ENCODE measurements around the gene PITPNM3.

DNA sequence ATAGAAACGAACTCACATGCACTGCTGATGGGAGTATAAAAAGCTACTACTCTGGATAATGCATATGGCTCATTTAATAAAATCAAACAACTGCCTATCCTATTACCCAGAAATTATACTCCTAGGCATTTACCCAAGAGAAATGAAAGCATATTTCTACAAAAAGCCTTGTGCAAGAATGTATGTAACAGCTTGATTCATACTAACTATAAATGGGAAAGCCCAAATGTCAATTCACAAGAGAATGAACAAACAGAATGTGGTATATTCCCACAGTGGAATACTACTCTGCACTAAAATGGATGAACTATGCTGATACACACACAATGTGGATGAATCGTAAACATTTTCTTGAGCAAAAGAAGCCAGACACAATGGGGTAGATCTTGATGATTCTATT is 45.8 kb upstream of the PITPNM3 start:
- TF ChIP-seq, protein P1, sequence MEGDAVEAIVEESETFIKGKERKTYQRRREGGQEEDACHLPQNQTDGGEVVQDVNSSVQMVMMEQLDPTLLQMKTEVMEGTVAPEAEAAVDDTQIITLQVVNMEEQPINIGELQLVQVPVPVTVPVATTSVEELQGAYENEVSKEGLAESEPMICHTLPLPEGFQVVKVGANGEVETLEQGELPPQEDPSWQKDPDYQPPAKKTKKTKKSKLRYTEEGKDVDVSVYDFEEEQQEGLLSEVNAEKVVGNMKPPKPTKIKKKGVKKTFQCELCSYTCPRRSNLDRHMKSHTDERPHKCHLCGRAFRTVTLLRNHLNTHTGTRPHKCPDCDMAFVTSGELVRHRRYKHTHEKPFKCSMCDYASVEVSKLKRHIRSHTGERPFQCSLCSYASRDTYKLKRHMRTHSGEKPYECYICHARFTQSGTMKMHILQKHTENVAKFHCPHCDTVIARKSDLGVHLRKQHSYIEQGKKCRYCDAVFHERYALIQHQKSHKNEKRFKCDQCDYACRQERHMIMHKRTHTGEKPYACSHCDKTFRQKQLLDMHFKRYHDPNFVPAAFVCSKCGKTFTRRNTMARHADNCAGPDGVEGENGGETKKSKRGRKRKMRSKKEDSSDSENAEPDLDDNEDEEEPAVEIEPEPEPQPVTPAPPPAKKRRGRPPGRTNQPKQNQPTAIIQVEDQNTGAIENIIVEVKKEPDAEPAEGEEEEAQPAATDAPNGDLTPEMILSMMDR (IDR thresholded peaks at IDR 0.05), result no peak
- TF ChIP-seq POLR2AphosphoS5 (IDR thresholded peaks at IDR 0.05; ENCODE audit: insufficient read depth in 1 of 2, low read depth in 1 of 2), result no peak
